HepG2 (cell line): ENCODE measurements around the gene ASAP2. TPM values are rescaled to one million over a fixed set of nuclear protein-coding genes. Genes with fewer than 3 reads are reported as not detected.

Experiments used
- ATAC-seq: fragments of 200-7000 bp; cut with Tn5 transposase; 3 replicates; pipeline ENCODE4 v1.9.1; 2020; ENCODE audit warnings: mild to moderate bottlenecking, moderate library complexity
- BruUV-seq: library from RNA; stranded (reverse); fragments of 400-500 nt; replicated peaks from 2 replicates; lab custom pipeline; 2021; lab: Mats Ljungman, UMichigan
- CTCF ChIA-PET: fragments of 300-600 bp; formaldehyde crosslinking; extraction: SDS; loops from one replicate; lab custom pipeline; 2021; ENCODE audit warnings: low total read pairs, inconsistent platforms, low intra/inter-chr PET ratio; lab: Yijun Ruan, JAX
- POLR2A ChIA-PET: fragments of 350-600 bp; sonication (Branson Sonifier 250); formaldehyde crosslinking; loops from one replicate; lab custom pipeline; 2020; ENCODE audit warnings: antibody characterized with exemption, inconsistent platforms; lab: Yijun Ruan, JAX
- DNase-seq: peaks from one replicate; pipeline ENCODE4 v3.0.0-alpha.2; 2015; ENCODE audit warnings: low spot score
- FAIRE-seq: peaks from 3 replicates; lab custom pipeline; 2011; peaks lifted over from hg19 to GRCh38; lab: Jason Lieb, UNC
- H2AFZ ChIP-seq: one replicate; pipeline ENCODE4 v1.6.1; 2011; ENCODE audit warnings: low read length, inconsistent platforms
- H3K27ac ChIP-seq: fragments of 300-600 bp; 3 replicates; pipeline ENCODE4 v1.8.0; 2011; ENCODE audit warnings: mixed run types, mild to moderate bottlenecking, mixed read lengths, low read length, inconsistent platforms; ENCODE audit not compliant: insufficient read depth; ENCODE audit errors: extremely low read length
- H3K27me3 ChIP-seq, 2 experiments: fragments of 200-600 bp in 1 of 2; 2 replicates in 1 of 2; 3 replicates in 1 of 2; pipeline versions ENCODE4 v1.6.0 to v1.8.0; 2011; ENCODE audit warnings: low read length in 2 of 2, mild to moderate bottlenecking in 2 of 2, moderate library complexity in 2 of 2, inconsistent platforms in 1 of 2; ENCODE audit not compliant: insufficient read depth in 2 of 2, control insufficient read depth in 1 of 2
- H3K36me3 ChIP-seq, 2 experiments: fragments of 200-600 bp in 1 of 2; replicated peaks in 1 of 2; 2 replicates in 1 of 2; 3 replicates in 1 of 2; pipeline versions ENCODE4 v1.5.1 to v1.8.0; 2011; ENCODE audit warnings: low read length in 2 of 2, inconsistent platforms in 1 of 2; ENCODE audit not compliant: insufficient read depth in 2 of 2, control insufficient read depth in 1 of 2
- H3K4me1 ChIP-seq: 2 replicates; pipeline ENCODE4 v1.5.1; 2012; ENCODE audit warnings: low read length, inconsistent platforms; ENCODE audit not compliant: insufficient read depth
- H3K4me2 ChIP-seq: 2 replicates; pipeline ENCODE4 v1.6.0; 2011; ENCODE audit warnings: low read depth, low read length, inconsistent platforms
- H3K4me3 ChIP-seq, 3 experiments: fragments of 200-600 bp in 1 of 3; sonication (generic), shearing (Covaris generic) in 1 of 3; replicated peaks in 1 of 3; 2 replicates each; pipeline ENCODE4 v1.5.1; 2011 to 2016; ENCODE audit warnings: low read length in 3 of 3, inconsistent platforms in 2 of 3, low read depth in 2 of 3, mild to moderate bottlenecking in 2 of 3, control low read depth in 1 of 3, mixed read lengths in 1 of 3; ENCODE audit not compliant: insufficient read depth in 1 of 3
- H3K79me2 ChIP-seq: one replicate; pipeline ENCODE4 v1.6.1; 2011; ENCODE audit warnings: low read length, inconsistent platforms; ENCODE audit not compliant: insufficient read depth
- H3K9ac ChIP-seq: 2 replicates; pipeline ENCODE4 v1.6.0; 2011; ENCODE audit warnings: mild to moderate bottlenecking, low read depth, low read length, inconsistent platforms; ENCODE audit not compliant: insufficient read depth
- H3K9me3 ChIP-seq: 2 replicates; pipeline ENCODE4 v1.5.1; 2012; ENCODE audit warnings: mild to moderate bottlenecking, low read length
- H4K20me1 ChIP-seq: 2 replicates; pipeline ENCODE4 v1.6.0; 2011; ENCODE audit warnings: inconsistent platforms, mild to moderate bottlenecking, low read length, moderate library complexity; ENCODE audit not compliant: insufficient read depth
- DNMT3B ChIP-seq: conservative IDR thresholded peaks from 2 replicates; pipeline ENCODE4 v1.6.1; 2016; ENCODE audit warnings: missing biosample characterization, control low read depth
- LCORL ChIP-seq, 2 experiments: fragments of 450-650 bp in 1 of 2; sonication (generic) in 1 of 2; formaldehyde crosslinking in 1 of 2; IDR thresholded peaks; 2 replicates each; pipeline versions ENCODE4 v1.5.0 to v1.6.1; 2017 to 2020; ENCODE audit warnings: antibody characterized with exemption in 1 of 2, missing genetic modification reagents in 1 of 2
- NFE2L2 ChIP-seq: fragments of 150-350 bp; IDR thresholded peaks from 2 replicates; pipeline ENCODE4 v1.6.1; 2014; ENCODE audit warnings: low read length
- SIN3A ChIP-seq: IDR thresholded peaks from 2 replicates; pipeline ENCODE4 v1.6.1; 2011; ENCODE audit warnings: low read depth, mild to moderate bottlenecking, control low read depth, low read length, borderline replicate concordance
- SIX4 ChIP-seq: sonication (generic); formaldehyde crosslinking; IDR thresholded peaks from 2 replicates; pipeline ENCODE4 v1.4.0; 2020; ENCODE audit warnings: missing genetic modification reagents
- SKI ChIP-seq: fragments of 450-650 bp; IDR thresholded peaks from one replicate; pipeline ENCODE4 v1.6.1; 2018; ENCODE audit warnings: mild to moderate bottlenecking; ENCODE audit not compliant: partially characterized antibody
- SOX6 ChIP-seq, 2 experiments: fragments of 450-650 bp in 1 of 2; sonication (generic) in 1 of 2; formaldehyde crosslinking in 1 of 2; IDR thresholded peaks; 2 replicates each; pipeline versions ENCODE4 v1.4.0 to v1.6.1; 2017 to 2020; ENCODE audit warnings: antibody characterized with exemption in 1 of 2, mild to moderate bottlenecking in 1 of 2, missing genetic modification reagents in 1 of 2
- SP1 ChIP-seq, 2 experiments: fragments of 450-650 bp in 1 of 2; sonication (generic) in 1 of 2; formaldehyde crosslinking in 1 of 2; IDR thresholded peaks; 2 replicates each; pipeline versions ENCODE4 v1.4.0 to v1.6.1; 2016 to 2020; ENCODE audit warnings: missing genetic modification reagents in 1 of 2
- SRF ChIP-seq: IDR thresholded peaks from 2 replicates; pipeline ENCODE4 v1.6.1; 2011; ENCODE audit warnings: mild to moderate bottlenecking, low read depth, low read length, moderate library complexity
- TBX3 ChIP-seq: fragments of 450-650 bp; IDR thresholded peaks from 2 replicates; pipeline ENCODE4 v1.6.1; 2017; ENCODE audit warnings: antibody characterized with exemption, mild to moderate bottlenecking, inconsistent platforms, borderline replicate concordance
- TMF1 ChIP-seq: sonication (generic); formaldehyde crosslinking; IDR thresholded peaks from 2 replicates; pipeline ENCODE4 v1.8.1; 2022; ENCODE audit warnings: low read depth, missing genetic modification reagents
- ZNF550 ChIP-seq: sonication (generic); formaldehyde crosslinking; IDR thresholded peaks from 2 replicates; pipeline ENCODE4 v1.4.0; 2020; ENCODE audit warnings: mild to moderate bottlenecking, missing genetic modification reagents, borderline replicate concordance
- ZNF709 ChIP-seq: sonication (generic); formaldehyde crosslinking; IDR thresholded peaks from 2 replicates; pipeline ENCODE4 v1.5.0; 2020; ENCODE audit warnings: mild to moderate bottlenecking, missing genetic modification reagents
- WGBS: methylation state at CpG from one replicate; pipeline ENCODE4 v1.1.6; 2017; ENCODE audit warnings: low lambda C conversion rate; 5-methylcytosine and 5-hydroxymethylcytosine counted together
- in situ Hi-C: cut with HindIII; loops from 2 replicates; pipeline ENCODE4 v1.10.0; 2017; ENCODE audit warnings: low pct_unique_long_range_greater_than_20kb; ENCODE audit not compliant: extremely low pct_ligation_motif_present
- intact Hi-C: fragments of 100-400 bp; cut with micrococcal nuclease; formaldehyde crosslinking; loops from one replicate; pipeline ENCODE4 v1.10.0; 2022; ENCODE audit not compliant: unreplicated experiment
- polyA plus RNA-seq, 8 experiments: library from polyadenylated mRNA; depleted of rRNA in 3 of 8; stranded (reverse) in 7 of 8; unstranded in 1 of 8; fragments of >200 nt; fragmentation: Illumina TruSeq in 4 of 8; extraction: Trizol in 4 of 8; gene quantifications; 2 replicates each; pipeline versions ENCODE4 v1.2.1 to v1.2.3, GENCODE V29; 2011 to 2016; ENCODE audit warnings: low read depth in 4 of 8, missing spikeins in 1 of 8, mixed read lengths in 1 of 8; ENCODE audit not compliant: insufficient read depth in 1 of 8
- total RNA-seq, 5 experiments: library from RNA; depleted of rRNA; stranded (reverse); fragments of >200 nt; fragmentation: Illumina TruSeq; extraction: Trizol; gene quantifications; 2 replicates each; pipeline ENCODE4 v1.2.3, GENCODE V29; 2016; ENCODE audit warnings: low read depth in 1 of 5
- TF ChIP-seq, protein P1 (sequence below): sonication (generic); formaldehyde crosslinking; IDR thresholded peaks from 2 replicates; pipeline ENCODE4 v1.4.0; 2020; ENCODE audit warnings: missing genetic modification reagents
- TF ChIP-seq, protein P2 (sequence below): sonication (generic); formaldehyde crosslinking; IDR thresholded peaks from 2 replicates; pipeline ENCODE4 v1.4.0; 2020; ENCODE audit warnings: missing genetic modification reagents, mild to moderate bottlenecking, borderline replicate concordance
- TF ChIP-seq, protein P3 (sequence below): sonication (generic); formaldehyde crosslinking; IDR thresholded peaks from 2 replicates; pipeline ENCODE4 v1.4.0; 2020; ENCODE audit warnings: mild to moderate bottlenecking, missing genetic modification reagents
- TF ChIP-seq, protein P4 (sequence below): sonication (generic); formaldehyde crosslinking; IDR thresholded peaks from 2 replicates; pipeline ENCODE4 v1.4.0; 2020; ENCODE audit warnings: missing genetic modification reagents, borderline replicate concordance

The ASAP2 gene
- total and polyA plus RNA-seq, 2 of the 13 experiments (the other 11 are each of a cell fraction or from before 2014, with no cell fraction given), result 7.3 to 22.3 TPM

DNA sequence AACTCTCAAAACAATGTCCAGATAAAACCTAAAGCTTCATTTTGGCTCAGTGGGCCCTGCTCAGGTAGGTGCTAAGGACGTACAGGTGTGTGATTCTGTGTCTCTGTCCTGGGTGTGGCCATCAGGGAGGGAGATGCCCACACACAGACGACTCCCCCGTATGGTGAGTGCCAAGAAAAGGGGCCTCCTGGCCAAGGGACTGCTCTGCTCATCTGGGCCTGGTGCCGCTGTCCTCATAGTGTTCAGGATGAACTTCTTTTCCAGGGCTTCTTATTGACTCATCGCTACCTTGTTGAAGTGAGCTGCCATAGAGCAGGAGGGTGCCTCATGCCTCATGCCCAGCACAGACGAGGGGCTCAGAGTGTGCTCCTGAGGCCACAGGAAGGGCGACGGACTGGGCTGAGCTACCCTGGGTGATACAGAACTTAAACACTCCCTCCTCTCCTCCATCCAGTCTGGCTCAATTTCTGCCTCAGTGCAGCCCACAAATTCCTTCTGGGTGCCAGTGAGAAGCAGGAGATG, 158.9 kb downstream of the ASAP2 start (continued):
- TF ChIP-seq, protein P1, sequence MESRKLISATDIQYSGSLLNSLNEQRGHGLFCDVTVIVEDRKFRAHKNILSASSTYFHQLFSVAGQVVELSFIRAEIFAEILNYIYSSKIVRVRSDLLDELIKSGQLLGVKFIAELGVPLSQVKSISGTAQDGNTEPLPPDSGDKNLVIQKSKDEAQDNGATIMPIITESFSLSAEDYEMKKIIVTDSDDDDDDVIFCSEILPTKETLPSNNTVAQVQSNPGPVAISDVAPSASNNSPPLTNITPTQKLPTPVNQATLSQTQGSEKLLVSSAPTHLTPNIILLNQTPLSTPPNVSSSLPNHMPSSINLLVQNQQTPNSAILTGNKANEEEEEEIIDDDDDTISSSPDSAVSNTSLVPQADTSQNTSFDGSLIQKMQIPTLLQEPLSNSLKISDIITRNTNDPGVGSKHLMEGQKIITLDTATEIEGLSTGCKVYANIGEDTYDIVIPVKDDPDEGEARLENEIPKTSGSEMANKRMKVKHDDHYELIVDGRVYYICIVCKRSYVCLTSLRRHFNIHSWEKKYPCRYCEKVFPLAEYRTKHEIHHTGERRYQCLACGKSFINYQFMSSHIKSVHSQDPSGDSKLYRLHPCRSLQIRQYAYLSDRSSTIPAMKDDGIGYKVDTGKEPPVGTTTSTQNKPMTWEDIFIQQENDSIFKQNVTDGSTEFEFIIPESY (CRISPR knock-in tag), result no peak
- TF ChIP-seq SP1 (IDR thresholded peaks at IDR 0.05) (no peak), SP1 (CRISPR knock-in tag; IDR thresholded peaks at IDR 0.05) (no peak), ZNF550 (CRISPR knock-in tag) (no peak), SOX6 (IDR thresholded peaks at IDR 0.05) (no peak), SOX6 (CRISPR knock-in tag; IDR thresholded peaks at IDR 0.05) (0 out of 2 replicates have a peak, but pooled peaks have one; percentile 59), TBX3 (no peak), ZNF709 (CRISPR knock-in tag) (0 out of 2 replicates have a peak, but pooled peaks have one; percentile 28), NFE2L2 (no peak), LCORL (IDR thresholded peaks at IDR 0.05) (no peak), LCORL (CRISPR knock-in tag; IDR thresholded peaks at IDR 0.05) (no peak), SKI (no peak), SRF (no peak)

DNA sequence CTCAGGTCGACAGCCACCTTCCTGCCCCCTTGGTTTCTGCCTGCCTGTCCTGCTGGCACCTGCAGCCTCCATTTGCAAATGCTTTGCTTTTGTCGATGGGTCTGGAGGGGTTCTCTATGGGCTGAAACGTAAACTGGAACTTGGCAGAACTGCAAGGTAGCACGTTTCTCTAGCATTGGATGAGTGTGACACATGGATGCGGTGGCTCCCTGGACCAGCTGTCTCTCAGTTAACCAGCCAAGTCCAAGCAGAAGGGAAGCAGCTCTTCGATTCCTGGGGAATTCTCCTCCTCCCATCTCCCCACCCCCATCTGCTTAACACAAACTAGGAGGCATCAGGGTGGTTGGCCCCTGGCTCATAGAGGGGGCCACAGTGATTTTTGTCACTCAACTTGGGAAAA, 159.4 kb downstream of the ASAP2 start:
- H3K4me2 ChIP-seq, result no peak overlapping the region
- peak overlapping the region; percentile 41 for H3K27ac ChIP-seq
- ChIA-PET CTCF (no interaction called here), POLR2A (interaction anchor here (1.2 to 1.5 kb wide), 4 partner anchors 10 to 187 kb away, joined by 3 to 10 read pairs (median 5); no protein-coding TSS in a partner anchor)
- H3K4me1 ChIP-seq, result peaks cover 28% of the 10 kb centered on the region
- no peaks in the 10 kb centered on the region for H3K79me2 ChIP-seq
- H4K20me1 ChIP-seq, result no peaks in the 10 kb centered on the region
- intact Hi-C loops, result no loop called here
- BruUV-seq, result no TSS peak
- in situ Hi-C loops, result no loop called here
- no peaks in the 10 kb centered on the region for H3K9me3 ChIP-seq
- no peak overlapping the region for H3K4me3 ChIP-seq
- no peak overlapping the region for H2AFZ ChIP-seq
- FAIRE-seq, result no peak
- no peak for ATAC-seq
- peaks cover 5 to 38% of the 10 kb centered on the region in 2 experiments; a peak in 4 of 5 replicates for H3K36me3 ChIP-seq
- H3K27me3 ChIP-seq, result no peaks in the 10 kb centered on the region
- no peak for DNase-seq
- no peak overlapping the region for H3K9ac ChIP-seq
- WGBS, result 88% methylated on average over 5 of the region's 6 CpGs
- TF ChIP-seq, protein P2, sequence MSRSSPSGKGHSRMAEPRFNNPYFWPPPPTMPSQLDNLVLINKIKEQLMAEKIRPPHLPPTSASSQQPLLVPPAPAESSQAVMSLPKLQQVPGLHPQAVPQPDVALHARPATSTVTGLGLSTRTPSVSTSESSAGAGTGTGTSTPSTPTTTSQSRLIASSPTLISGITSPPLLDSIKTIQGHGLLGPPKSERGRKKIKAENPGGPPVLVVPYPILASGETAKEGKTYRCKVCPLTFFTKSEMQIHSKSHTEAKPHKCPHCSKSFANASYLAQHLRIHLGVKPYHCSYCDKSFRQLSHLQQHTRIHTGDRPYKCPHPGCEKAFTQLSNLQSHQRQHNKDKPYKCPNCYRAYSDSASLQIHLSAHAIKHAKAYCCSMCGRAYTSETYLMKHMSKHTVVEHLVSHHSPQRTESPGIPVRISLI (CRISPR knock-in tag), result no peak
- TF ChIP-seq SIX4 (CRISPR knock-in tag) (no peak), TMF1 (CRISPR knock-in tag) (no peak), DNMT3B (no peak), SIN3A (no peak)
- TF ChIP-seq, protein P3, sequence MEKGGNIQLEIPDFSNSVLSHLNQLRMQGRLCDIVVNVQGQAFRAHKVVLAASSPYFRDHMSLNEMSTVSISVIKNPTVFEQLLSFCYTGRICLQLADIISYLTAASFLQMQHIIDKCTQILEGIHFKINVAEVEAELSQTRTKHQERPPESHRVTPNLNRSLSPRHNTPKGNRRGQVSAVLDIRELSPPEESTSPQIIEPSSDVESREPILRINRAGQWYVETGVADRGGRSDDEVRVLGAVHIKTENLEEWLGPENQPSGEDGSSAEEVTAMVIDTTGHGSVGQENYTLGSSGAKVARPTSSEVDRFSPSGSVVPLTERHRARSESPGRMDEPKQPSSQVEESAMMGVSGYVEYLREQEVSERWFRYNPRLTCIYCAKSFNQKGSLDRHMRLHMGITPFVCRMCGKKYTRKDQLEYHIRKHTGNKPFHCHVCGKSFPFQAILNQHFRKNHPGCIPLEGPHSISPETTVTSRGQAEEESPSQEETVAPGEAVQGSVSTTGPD, result no peak
- TF ChIP-seq, protein P4, sequence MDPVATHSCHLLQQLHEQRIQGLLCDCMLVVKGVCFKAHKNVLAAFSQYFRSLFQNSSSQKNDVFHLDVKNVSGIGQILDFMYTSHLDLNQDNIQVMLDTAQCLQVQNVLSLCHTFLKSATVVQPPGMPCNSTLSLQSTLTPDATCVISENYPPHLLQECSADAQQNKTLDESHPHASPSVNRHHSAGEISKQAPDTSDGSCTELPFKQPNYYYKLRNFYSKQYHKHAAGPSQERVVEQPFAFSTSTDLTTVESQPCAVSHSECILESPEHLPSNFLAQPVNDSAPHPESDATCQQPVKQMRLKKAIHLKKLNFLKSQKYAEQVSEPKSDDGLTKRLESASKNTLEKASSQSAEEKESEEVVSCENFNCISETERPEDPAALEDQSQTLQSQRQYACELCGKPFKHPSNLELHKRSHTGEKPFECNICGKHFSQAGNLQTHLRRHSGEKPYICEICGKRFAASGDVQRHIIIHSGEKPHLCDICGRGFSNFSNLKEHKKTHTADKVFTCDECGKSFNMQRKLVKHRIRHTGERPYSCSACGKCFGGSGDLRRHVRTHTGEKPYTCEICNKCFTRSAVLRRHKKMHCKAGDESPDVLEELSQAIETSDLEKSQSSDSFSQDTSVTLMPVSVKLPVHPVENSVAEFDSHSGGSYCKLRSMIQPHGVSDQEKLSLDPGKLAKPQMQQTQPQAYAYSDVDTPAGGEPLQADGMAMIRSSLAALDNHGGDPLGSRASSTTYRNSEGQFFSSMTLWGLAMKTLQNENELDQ, result no peak
